HG02840 (cell line): Measurements from ENCODE around the gene SERPINA4.
"Not testable (repeated sequence)": the region's sequence is repeated elsewhere in the genome, so short reads cannot be mapped to it uniquely, and the experiment has no call there.

ENCODE experiments used
- ATAC-seq: cut with Tn5 transposase; IDR thresholded peaks from one replicate; pipeline ENCODE4 v1.9.1; 2021; ENCODE audit warnings: mild to moderate bottlenecking, moderate library complexity, moderate number of reproducible peaks; ENCODE audit not compliant: unreplicated experiment, low FRiP score

The SERPINA4 gene

DNA sequence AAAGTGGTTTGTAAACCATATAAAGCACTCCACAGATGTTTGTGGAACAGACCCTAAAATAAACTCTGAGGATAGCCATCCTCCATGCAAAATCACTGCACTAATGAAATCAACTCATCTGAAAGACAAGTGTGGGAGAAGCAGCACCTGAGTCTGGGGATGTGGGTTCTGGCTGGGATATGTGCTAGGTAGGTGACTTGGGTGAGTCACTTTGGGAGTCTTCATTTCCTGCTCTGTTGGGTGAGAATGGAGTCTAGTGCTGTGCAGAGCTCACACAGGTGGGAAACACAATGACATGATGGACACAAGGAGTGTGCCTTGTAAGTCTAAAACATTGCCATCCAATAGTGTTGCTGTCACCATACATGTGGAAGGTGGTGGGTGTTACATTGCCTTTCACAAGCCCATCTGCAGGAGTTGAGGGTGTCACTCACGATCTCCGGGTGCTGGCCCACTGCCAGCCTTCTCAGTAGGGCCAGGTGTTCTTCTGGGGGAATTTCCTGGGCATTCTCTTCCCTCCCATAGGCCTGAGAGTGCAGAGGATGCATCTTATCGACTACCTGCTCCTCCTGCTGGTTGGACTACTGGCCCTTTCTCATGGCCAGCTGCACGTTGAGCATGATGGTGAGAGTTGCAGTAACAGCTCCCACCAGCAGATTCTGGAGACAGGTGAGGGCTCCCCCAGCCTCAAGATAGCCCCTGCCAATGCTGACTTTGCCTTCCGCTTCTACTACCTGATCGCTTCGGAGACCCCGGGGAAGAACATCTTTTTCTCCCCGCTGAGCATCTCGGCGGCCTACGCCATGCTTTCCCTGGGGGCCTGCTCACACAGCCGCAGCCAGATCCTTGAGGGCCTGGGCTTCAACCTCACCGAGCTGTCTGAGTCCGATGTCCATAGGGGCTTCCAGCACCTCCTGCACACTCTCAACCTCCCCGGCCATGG, 2.0 kb downstream of the SERPINA4 start:
- ATAC-seq = no peak

DNA sequence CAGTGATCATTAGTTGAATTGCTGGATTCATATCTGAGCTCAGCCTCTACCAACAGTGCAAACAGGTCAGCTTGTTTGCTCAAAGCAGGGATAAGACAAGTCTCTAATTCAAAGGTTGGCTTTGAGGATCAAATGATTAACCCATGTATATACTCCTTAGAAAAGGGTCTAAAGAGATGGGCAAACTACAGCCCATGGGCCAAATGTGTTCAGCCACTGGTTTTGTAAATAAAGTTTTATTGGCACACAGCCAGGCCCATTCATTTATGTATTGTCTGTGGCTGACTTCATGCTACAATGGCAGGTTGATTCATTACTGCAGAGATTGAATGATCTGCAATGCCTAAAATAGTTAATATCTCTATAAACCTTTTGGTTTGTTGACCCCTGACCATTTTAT, 3.1 kb downstream of the SERPINA4 start:
- ATAC-seq = no peak

DNA sequence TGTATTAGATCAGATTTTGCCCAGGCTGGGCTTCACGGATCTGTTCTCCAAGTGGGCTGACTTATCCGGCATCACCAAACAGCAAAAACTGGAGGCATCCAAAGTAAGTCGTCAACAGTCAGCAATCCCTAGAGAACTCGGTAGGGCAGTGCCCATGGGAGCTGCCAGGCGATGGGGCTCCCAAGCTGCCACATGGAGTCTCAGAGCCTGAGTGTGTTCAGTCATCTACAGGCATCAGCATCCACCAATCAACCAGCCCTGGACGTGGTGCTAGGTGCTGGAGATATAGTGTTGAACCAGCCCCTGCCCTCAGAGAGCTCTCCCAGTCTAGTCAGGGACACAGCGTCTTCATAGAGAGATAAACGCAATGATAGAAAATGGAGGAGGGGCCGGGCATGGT, 6.9 kb downstream of the SERPINA4 start:
- no peak for ATAC-seq

DNA sequence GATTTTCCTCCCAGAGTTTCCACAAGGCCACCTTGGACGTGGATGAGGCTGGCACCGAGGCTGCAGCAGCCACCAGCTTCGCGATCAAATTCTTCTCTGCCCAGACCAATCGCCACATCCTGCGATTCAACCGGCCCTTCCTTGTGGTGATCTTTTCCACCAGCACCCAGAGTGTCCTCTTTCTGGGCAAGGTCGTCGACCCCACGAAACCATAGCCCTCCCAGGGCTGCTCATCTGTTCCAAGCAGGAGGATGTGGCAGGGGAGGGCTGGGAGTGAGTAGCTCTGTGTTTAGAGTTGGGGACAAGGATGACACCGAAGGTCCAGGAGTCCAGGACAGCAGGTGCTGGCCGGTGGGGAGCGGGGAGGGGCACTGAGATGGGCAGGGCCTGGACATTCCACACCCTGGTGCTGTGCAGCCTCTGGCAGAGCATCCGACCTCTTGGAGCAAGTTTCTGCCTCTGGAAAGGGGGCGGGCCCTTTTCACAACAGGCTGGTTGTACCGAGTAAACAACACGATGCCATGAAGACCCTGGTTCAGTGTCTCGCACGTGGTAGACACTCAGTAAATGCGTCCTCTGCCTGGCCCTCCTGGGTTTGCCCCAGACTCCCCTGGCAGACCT, 8.2 kb downstream of the SERPINA4 start:
- no peak for ATAC-seq

DNA sequence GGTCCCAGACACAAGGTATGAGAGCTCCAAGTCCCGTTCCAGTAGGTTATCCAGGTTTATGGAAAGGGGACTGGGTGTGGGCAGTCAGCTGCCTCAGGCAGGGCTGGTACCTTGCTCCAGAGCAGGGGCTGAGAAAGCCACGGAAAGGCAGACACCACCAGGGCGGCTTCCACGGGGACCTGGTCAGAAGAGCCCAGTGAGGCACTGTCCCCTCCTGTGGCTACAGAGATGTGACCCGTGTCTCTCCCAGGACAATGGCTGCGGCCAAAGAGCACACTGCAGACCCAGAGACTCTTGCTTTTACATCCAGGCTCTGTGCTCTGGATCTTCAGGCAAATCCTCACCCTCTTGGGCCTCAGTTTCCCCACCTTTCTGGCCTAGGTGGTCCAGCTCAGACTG, 8.8 kb downstream of the SERPINA4 start:
- no peak for ATAC-seq

GRCh38 chr14:94570440-94570839, 9.2 kb downstream of the SERPINA4 start:
- ATAC-seq = no peak

GRCh38 chr14:94571395-94571794, 10.2 kb downstream of the SERPINA4 start:
- ATAC-seq = no peak

DNA sequence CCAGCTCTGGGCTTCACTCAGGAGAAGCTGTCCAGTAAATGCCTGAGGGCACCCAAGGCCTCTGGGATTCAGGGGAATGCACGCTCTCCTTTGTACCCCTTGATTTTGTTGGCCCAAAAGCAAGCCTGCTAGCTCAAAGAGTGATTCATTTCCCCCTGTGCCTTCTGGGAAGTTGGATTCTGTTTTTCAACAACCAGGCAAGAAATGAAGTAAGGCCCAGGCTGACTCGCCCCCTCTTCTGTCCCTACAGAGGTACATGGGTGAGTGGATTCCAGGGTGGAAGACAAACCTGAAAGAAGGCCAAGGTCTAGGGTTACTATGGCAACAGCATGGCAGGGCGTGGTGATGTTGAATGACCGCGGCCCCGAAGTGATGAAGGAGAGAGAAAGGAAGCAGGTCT, 10.7 kb downstream of the SERPINA4 start:
- no peak for ATAC-seq

GRCh38 chr14:94572637-94573303, 11.5 kb downstream of the SERPINA4 start:
- ATAC-seq = no peak

DNA sequence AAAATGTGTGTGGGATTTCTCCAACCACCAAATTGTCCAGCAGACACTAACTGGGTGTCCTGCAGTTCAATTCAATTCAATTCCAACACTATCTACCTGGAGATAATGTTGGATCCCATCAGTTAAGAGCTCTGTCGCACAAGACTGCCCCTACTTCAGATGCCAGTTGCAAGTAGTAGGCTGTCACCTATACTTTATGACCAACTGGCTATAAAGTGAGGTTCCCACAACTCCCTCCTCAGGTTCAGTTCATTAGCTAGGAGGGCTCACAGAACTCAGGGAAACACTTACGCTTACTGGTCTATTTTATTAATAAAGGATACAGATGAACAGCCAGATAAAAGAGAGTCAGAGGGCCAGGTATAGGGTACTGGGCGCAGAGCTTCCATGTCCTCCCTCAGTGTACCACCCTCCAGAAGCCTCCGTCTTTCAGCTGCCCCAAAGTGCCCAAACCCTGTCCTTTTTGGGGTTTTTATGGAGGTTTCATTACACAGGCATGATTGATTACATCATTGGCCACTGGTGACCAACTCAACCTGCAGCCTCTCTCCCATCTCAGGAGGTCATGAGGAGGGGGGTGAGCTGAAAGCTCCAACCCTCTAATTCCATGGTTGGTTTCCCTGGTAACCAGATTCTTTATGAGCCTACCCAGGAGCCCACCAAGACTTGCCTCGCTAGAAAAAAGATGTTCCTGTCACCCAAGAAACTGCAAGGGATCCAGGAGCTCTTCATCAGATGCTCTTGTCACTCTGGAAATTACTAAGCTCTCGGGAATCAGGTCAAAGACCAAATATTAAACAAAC, 12.4 kb downstream of the SERPINA4 start:
- ATAC-seq = no peak

GRCh38 chr14:94574336-94574735, 13.1 kb downstream of the SERPINA4 start:
- no peak for ATAC-seq

DNA sequence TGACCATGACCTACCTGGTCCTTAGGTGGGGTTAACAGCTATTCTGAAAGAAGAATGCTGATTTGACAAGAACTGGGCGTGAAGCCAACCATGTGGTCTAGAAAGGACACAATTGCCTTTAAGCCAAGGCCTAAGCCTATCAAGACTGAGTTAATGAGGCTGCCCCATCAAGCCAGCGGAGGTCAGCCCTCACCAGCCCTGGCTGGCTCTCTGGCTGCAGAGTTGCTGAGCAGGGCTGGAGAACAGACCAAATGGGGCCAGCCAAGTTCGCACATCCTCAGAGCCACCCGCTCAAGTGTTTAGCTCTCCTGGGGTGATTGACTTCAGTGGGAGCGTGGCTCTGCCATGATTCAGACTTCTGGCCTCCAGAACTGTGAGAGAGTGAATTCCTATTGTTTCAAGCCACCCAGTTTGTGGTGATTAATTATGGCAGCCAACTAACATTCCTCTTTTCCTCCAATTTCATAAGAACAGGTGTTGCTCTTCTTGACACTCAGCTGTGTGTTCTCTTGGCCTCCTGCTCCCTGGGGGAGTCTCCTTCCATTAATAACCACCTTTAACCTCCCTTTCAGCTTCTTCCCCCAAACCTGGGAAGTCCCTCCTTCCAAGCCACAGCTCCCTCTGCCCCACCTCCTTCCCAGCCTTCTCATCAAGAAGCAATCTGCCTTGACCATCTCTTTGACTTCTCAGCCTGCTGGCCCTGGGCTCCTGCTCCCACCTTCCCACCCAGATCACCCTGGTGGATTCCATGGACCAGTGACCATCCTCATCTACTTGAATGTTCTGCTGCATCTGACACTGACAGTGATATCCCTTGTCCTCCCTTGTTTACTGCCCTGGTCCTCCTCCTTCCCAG, 14.7 kb downstream of the SERPINA4 start:
- ATAC-seq = no peak

DNA sequence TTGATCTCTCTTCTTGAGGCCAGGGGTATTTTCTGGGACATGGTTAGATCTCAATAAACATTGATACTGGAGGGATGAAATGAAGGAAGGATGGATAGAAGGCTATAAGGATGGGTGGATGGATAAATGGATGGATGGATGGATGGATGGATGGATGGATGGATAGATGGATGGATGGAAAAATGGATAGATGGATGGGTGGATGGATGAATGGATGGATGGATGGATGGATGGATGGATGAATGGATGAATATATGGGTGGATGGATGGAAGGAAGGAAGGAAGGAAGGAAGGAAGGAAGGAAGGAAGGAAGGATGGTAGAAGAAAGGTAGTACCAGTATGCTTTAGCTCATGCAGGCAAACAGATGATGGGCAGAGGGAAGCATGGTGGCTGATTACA, 16.2 kb downstream of the SERPINA4 start:
- not testable (repeated sequence) for ATAC-seq

DNA sequence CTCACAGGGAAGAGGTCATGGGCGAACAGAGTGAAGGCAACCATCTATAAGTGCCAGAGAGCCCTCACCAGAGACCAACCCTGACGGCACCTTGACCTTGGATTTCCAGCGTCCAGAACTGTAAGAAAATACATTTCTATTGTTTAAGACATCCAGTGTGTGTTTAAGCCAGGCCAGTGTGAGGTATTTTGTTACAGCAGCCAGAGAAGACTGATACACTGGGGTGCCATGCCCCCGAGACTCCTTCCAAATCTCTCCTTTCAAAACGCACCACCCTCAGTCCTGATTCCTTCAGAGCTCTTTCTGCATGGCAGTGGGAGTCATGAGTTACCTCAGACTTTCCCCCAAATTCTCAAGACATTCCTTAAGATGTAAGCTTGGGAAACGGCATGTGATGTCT, 17.5 kb downstream of the SERPINA4 start:
- ATAC-seq = no peak

- ATAC-seq = no peak
Measured at GRCh38 chr14:94581127-94581999, 20.1 kb downstream of the SERPINA4 start, which contains the start of gene SERPINA5. SERPINA5 (plus strand) TSS chr14:94581426; CDS start chr14:94587363, 5,937 bp downstream.

- ATAC-seq = no peak
Measured at GRCh38 chr14:94582199-94582750, 21.0 kb downstream of the SERPINA4 start.

DNA sequence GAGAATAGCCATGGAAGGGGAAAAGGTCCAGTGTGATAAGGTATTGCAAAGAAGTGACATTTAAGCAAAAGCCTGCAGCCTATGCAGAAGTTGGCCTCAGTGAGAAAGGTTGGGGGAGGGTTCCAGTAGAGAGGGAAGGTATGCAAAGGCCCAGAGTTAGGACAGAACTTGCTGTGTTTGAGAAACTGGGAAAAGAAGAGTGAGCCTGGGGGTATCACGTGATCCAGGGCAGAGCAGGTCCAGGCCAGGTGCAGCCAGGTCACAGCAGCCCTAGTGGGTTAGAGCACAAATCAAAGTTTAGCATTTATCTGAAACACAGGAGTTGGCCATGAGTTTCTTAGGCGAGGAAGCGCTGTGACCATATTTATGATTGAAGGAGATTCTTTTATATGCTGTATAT, 21.6 kb downstream of the SERPINA4 start:
- no peak for ATAC-seq

GRCh38 chr14:94583557-94583956, 22.3 kb downstream of the SERPINA4 start:
- ATAC-seq = no peak
